Cerebellar nuclear complex (tissue), 1 donor: ENCODE measurements around the gene TCEA2.

Source experiments
- DNase-seq, 2 experiments: peaks; one replicate each; lab custom pipeline; 2025; lab: John Stamatoyannopoulos, UW

Gene TCEA2

DNA sequence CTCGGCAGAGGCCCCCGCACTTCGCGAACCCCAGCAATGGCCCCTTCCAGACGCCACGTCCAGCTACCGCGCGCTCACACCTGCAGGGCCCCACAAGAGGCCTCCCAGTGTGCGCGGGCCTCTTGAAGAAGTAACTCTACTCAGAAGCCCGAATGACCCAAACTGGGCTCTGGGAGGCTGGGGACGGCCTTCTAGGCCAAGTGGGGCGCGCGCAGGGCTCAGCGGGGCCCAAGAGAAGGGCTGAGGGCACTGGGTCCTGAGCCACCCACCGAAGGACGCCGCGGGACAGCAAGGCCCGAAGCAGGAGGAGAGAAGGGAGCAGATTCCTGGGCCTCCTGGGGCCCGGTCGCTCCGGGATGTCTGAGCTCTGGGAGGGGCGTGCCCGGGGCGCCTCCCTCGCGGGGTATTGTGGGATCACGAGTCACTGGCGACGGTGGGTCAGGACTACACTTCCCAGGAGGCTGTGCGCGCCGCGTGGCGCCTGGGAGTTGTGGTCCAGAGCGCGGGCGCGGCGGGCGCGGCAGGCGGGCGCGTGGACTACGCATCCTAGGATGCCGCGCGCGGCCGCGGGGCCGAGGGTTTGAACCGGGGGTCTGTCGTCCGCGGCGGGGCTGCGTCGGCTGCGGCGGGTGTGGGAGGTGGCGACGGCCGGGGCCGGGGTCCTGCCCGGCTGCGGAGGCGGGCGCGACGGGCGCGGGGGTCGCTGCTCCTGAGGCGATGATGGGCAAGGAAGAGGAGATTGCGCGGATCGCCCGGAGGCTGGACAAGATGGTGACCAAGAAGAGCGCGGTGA lies at the start of gene TCEA2:
Gene TCEA2, plus strand, starts transcription at position 603 of the 793 bp plus-strand sequence. Its CDS starts 115 bp downstream, at position 718.
- DNase-seq = peak; percentile 32 to 79

DNA sequence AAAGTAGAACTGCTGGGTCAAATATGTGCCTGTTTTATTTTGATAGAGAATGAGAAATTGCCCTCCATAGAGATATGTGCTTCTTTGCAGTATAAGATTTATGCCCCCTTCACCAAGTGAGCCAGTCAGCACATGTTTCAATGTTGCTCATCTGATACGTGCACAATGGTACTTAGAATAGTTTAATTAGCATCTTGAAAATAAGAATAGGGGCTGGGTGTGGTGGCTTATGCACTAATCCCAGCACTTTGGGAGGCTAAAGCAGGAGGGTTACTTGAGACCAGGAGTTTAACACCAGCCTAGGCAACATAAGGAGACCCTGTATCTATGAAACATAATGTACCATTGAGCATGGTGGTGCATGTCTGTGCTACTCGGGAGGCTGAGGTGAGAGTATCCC lies 47.4 kb upstream of the TCEA2 start:
- no peak for DNase-seq

GRCh38 chr20:64021124-64021975 lies 41.6 kb upstream of the TCEA2 start:
- DNase-seq = no peak

DNA sequence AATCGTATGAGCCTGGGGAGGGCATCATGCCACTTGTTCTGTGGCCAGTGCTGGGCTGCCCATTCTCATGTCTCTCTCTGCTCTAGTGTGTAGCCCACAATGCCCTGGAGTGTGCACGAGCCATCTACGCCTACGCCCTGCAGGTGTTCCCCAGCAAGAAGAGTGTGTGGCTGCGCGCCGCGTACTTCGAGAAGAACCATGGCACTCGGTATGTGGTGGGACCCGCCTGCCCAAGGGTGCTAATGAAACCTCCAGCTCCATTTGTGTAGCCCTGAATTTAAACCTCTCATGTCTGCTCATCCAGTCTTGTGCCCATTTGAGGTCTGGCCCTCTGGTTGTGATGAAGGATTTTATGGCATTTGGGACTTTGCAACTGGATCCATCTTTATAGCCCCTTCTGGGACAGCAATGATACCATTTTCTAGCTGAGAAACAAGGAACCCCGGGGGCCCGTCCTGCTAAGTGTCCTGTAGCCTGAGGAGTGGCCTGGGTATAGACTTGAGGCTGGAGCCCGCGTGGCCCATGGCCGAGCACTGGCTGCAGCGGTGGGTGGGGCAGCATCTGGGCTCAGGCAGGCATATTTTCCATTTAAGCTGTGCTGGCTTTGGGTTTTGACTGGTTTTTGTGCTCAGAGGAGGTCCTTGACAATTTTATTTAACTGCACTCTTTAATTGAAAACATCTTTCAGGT lies 40.2 kb upstream of the TCEA2 start:
- no peak for DNase-seq

DNA sequence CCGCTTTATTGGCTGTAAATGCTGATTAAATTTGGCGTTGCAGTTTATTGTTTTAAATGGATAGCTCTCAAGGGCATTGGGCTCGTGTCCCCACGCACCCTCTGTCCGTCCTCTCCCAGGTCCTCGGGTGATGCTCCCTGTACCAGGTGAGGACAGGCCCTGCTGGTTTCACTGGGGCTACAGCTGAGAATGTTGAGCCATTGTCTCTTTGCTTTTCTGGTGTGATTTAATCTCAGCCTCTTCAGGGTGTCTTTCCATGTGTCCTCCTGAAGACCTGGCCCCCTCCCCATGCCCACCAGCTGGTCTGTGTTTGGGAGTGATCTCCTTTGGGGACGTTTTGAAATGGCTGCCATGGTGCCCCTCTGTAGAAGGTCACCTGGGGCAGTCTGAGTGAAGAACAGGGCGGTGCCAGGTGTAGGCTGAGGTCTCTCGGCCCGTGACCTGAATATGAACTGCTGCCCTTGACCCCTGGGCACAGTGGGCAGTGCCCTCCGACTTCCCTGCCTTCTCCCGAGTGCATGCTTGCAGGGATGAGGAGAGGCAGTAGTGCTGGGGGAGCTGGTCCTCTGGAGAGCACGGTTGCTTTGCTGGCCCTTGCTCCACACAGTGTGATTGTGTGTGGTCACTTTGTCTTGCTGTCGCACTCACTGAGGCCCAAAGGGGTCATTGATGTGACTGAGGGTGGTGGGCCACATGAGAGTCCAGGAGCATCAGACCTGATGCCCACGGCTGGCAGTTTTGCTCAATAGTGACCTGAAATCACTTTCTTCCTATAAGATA lies 39.4 kb upstream of the TCEA2 start:
- DNase-seq = no peak

GRCh38 chr20:64024141-64024990 lies 38.6 kb upstream of the TCEA2 start:
- no peak for DNase-seq

DNA sequence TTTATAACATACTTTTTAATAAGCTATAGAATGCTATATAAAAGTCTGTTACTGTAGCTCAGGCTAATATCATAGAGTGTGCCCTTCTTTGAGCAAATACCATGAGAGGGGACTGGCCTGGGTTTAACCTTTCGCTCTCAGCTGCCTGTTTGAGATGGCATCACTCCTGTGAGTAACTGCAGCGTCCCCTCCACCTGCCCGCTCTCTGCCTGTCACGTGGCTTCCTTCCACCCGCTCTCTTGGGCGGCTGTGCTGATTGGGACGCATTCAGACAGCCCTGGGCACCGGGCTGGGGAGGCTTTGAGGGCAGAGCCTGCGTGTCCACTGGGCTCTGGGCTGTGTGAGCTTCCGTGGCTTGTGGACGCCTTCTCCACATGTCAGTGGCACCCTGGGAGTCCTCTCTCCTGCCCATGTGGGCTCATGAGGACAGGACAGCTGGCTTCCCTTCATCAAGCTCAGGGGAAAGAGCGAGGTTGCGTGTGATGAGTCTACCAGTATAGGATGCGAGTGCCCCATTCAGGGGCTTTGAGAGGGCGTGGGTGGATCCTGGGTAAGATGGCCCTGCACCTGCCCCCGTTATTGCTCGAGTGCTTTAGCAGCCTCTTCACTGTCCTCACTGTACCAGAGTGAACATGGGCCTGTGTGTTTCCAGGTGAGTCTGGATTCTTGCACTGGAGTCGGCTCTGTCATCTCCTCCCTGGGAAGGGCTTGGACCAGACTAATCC lies 37.7 kb upstream of the TCEA2 start:
- DNase-seq = no peak

DNA sequence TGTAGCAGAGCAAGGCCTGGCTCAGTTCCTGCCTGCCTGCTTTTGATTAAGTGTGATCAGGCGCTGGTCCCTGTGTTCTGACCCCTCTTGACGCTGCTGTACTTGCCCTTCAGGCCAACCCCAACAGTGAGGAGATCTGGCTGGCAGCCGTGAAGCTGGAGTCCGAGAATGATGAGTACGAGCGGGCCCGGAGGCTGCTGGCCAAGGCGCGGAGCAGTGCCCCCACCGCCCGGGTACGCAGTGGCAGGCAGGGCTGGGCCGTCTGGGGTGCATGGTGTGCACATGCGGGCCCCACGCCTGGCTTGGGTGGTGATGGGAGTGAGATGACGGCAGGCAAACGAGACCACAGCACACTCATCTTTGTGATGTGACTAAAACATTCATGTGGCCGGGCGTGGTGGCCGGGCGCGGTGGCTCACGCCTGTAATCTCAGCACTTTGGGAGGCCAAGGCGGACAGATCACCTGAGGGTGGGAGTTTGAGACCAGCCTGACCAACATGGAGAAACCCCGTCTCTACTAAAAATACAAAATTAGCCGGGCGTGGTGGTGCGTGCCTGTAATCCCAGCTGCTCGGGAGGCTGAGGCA lies 37.1 kb upstream of the TCEA2 start:
- DNase-seq = no peak

- no peak for DNase-seq
Measured at GRCh38 chr20:64027981-64028685, 34.9 kb upstream of the TCEA2 start.

GRCh38 chr20:64029293-64030117 lies 33.5 kb upstream of the TCEA2 start:
- no peak for DNase-seq

DNA sequence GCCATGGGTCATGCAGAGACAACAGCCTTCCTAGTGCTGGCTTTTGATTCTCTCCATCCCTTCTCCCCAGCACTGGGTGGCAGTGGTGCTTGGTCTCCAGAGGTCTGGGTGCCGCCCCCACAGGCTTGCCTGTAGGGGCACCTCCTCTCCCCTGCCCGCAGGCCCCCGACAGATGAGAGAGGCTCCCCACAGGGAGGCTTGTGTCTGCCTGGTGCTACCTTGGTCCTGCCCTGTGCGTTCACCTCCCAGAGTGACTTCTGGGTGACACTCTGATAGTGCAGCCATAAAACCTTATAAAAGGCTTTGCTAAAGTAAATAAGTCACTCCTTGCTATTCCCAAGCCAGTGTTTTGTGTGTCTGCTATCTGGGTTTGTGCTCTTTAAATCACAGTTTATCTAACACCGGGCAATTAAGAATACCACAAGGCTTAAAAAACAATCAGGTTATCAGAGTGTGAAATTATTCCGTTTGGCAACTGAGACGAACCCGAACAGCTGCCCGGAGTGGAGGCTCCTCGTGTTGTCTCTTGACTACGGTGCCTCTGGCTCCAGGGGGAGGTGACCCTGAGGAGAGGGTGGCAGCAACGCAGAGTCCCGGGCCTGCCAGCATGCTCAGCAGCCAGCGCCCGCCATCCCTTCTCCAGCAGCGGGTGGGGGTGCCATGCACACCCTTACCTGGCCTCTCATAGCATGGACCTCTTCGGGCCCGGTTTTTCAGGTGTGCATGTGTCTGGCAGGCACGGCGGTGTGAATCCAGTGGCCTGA lies 32.4 kb upstream of the TCEA2 start:
- DNase-seq = no peak

GRCh38 chr20:64031822-64032314 lies 31.1 kb upstream of the TCEA2 start:
- DNase-seq = no peak

GRCh38 chr20:64032706-64033624 lies 30.0 kb upstream of the TCEA2 start:
- DNase-seq = no peak

DNA sequence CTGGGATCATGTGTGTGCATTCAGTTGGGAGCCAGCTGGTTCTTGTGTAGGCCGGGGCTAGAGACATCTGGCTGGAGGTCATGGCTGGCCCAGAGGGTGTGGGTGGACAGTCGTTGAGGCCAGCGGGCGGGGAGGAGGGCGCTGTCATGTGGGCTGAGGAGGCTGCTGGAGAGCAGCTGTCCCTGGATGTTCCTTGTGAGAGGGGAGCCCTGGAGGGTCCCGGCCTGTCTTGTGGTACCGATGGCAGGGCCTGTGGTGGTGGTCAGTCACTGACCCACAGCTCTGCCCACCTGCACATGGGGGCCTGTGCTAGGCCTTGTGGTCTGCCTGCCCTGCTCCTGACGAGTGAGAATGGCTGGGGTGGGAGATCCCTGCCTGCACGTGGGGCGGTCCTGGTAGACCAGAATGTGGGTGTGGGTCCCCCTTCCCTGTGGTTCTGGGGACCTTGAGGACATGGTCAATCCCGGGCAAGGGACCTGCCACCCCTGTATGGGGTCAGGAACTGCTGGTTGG lies 29.0 kb upstream of the TCEA2 start:
- DNase-seq = no peak

DNA sequence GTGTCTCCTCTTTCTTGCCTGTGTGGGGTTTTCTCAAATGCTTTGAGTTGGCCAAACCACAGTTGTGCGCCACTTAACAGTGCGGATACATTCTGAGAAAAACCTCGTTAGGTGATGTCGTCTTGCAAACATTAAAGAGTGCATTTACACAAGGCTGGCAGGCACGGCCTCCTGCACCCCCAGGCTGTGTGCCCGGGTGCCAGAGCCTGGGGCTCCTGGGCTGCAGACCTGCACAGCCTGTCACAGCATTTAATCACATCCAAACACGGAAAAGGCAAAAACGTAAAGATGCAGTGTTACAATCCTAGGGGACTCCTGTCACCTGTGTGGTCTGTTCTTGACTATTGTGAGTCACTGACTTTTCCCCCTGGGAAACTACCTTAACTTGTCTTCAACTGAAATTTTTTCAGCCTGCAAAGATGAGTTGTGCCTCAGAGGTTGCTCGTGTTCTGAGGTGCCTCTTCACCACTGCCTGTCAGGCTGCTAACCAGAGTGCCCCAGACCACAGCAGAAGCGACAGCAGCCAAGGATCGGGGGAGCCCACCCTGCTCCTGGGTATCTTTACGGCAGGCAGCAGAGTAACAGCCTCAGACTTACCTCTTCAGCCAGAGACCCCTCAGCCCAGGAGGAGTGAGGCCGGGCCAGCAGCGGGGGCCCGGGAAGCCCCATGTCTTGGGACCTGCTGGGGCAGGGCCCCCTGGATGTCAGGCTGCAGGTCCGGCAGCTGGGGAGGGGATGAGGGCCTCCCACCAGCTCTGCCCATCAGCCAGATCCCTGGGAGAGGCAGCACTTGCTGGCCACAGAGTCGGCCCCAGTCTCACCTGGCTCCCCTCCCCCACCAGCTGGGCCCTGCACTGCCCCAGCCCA lies 27.7 kb upstream of the TCEA2 start:
- no peak for DNase-seq
